ENCODE measurements around the gene CIT. TPM values are rescaled to one million over a fixed set of nuclear protein-coding genes. Genes with fewer than 3 reads are reported as not detected.

The CIT gene
- total and polyA plus RNA-seq, 9 of the 15 experiments (the other 6 are each of a cell fraction or from before 2014, with no cell fraction given): 1.1 to 46.7 (median 21.3) TPM

- POLR2A ChIA-PET: interaction anchor here (0.9 kb wide), 1 partner anchor 16 kb away, joined by 3 read pairs; no protein-coding TSS in a partner anchor
- H3K9me1 ChIP-seq (ENCODE audit: control insufficient read depth, insufficient read depth, low read length): no peaks in the 10 kb centered on the region
- no peak overlapping the region for H3K9ac ChIP-seq (ENCODE audit: insufficient read depth in 1 of 2, low read depth in 2 of 2, low read length in 2 of 2)
- no peak overlapping the region for H3K4me2 ChIP-seq (ENCODE audit: insufficient read depth, low read length)
- no peak for FAIRE-seq
- H2AFZ ChIP-seq (ENCODE audit: low read depth, low read length): no peak overlapping the region
- WGBS (ENCODE audit: insufficient coverage, low coverage, missing lambda C conversion rate): 94% methylated on average over 2 of the region's 2 CpGs
- no peaks in the 10 kb centered on the region for H3K9me3 ChIP-seq (replicated peaks; ENCODE audit: control insufficient read depth, insufficient read depth, low read depth, low read length)
- in situ Hi-C loops (cut with MboI): no loop called here
- H3K79me2 ChIP-seq (ENCODE audit: control insufficient read depth, insufficient read depth, low read length): no peaks in the 10 kb centered on the region
- TF ChIP-seq TBP (optimal IDR thresholded peaks at IDR 0.05; ENCODE audit: low read depth, low read length) (no peak), ASH1L (IDR thresholded peaks at IDR 0.05; ENCODE audit: borderline replicate concordance, low read depth, partially characterized antibody) (no peak), SPI1 (IDR thresholded peaks at IDR 0.05; ENCODE audit: borderline replicate concordance, low read depth, low read length) (no peak), E2F5 (CRISPR knock-in tag; IDR thresholded peaks at IDR 0.05) (no peak), ZBTB1 (CRISPR knock-in tag; IDR thresholded peaks at IDR 0.05; ENCODE audit: borderline replicate concordance, low read depth) (no peak), ETV1 (tag; conservative IDR thresholded peaks at IDR 0.05; ENCODE audit: low read depth) (no peak), FOXO4 (CRISPR knock-in tag; IDR thresholded peaks at IDR 0.05) (no peak)
- H3K27me3 ChIP-seq (ENCODE audit: control insufficient read depth in 2 of 2, insufficient read depth in 2 of 2, low read length in 2 of 2): no peaks in the 10 kb centered on the region
- DNase-seq (ENCODE audit: extremely low read depth in 1 of 4, low spot score in 3 of 4): no peak
- no peak for ATAC-seq
- no peaks in the 10 kb centered on the region for H4K20me1 ChIP-seq (replicated peaks; ENCODE audit: control insufficient read depth, insufficient read depth, low read length)
- intact Hi-C loops (cut with micrococcal nuclease): no loop called here
- H3K4me1 ChIP-seq (replicated peaks in 1 of 2; ENCODE audit: control insufficient read depth in 2 of 2, insufficient read depth in 2 of 2, low read length in 2 of 2): no peaks in the 10 kb centered on the region
- no peak overlapping the region for H3K27ac ChIP-seq (ENCODE audit: extremely low read depth, low read depth, low read length)
- no peak overlapping the region for H3K4me3 ChIP-seq
- BruUV-seq (replicated peaks): no TSS peak
- H3K36me3 ChIP-seq (ENCODE audit: control insufficient read depth, insufficient read depth, low read length): peaks cover 74% of the 10 kb centered on the region
- CTCF ChIA-PET (ENCODE audit: low intra/inter-chr PET ratio): no interaction called here
Observed at GRCh38 chr12:119758234-119758633, 118.9 kb downstream of the CIT start.

Data from K562 (cell line).